KMS-11 (cell line): Measurements from ENCODE around the gene ZDHHC21.

ENCODE experiments used
- H2AFZ ChIP-seq: fragments of 200-600 bp; sonication (generic); 2 replicates; pipeline ENCODE4 v1.6.1; 2016; ENCODE audit warnings: antibody characterized with exemption, mixed run types, low read depth
- H3K27ac ChIP-seq: fragments of 200-600 bp; sonication (generic); 2 replicates; pipeline ENCODE4 v1.6.1; 2016; ENCODE audit warnings: mild to moderate bottlenecking, mixed run types
- H3K27me3 ChIP-seq: fragments of 200-600 bp; sonication (generic); 2 replicates; pipeline ENCODE4 v1.6.1; 2017; ENCODE audit warnings: mild to moderate bottlenecking, low read depth, mixed run types, moderate library complexity; ENCODE audit not compliant: insufficient read depth
- H3K36me3 ChIP-seq: fragments of 200-600 bp; sonication (generic); 2 replicates; pipeline ENCODE4 v1.6.1; 2017; ENCODE audit warnings: mild to moderate bottlenecking, mixed run types; ENCODE audit not compliant: insufficient read depth
- H3K4me1 ChIP-seq: fragments of 200-600 bp; sonication (generic); 2 replicates; pipeline ENCODE4 v1.6.1; 2016; ENCODE audit warnings: mild to moderate bottlenecking, low read depth, mixed run types; ENCODE audit not compliant: poor library complexity, severe bottlenecking
- H3K4me2 ChIP-seq: fragments of 200-600 bp; sonication (generic); 2 replicates; pipeline ENCODE4 v1.7.0; 2016; ENCODE audit warnings: mild to moderate bottlenecking, mixed run types
- H3K4me3 ChIP-seq: fragments of 200-600 bp; sonication (generic); IDR thresholded peaks from 2 replicates; pipeline ENCODE4 v1.6.1; 2017; ENCODE audit warnings: low read depth, low read length, mixed read lengths; ENCODE audit not compliant: insufficient read depth
- H3K79me2 ChIP-seq: fragments of 200-600 bp; sonication (generic); 2 replicates; pipeline ENCODE4 v1.6.1; 2016; ENCODE audit warnings: low read depth, mixed run types; ENCODE audit not compliant: insufficient read depth
- H3K9ac ChIP-seq: fragments of 200-600 bp; sonication (generic); 2 replicates; pipeline ENCODE4 v1.6.1; 2016; ENCODE audit warnings: mild to moderate bottlenecking, mixed run types
- H4K20me1 ChIP-seq: fragments of 200-600 bp; sonication (generic); 2 replicates; pipeline ENCODE4 v1.6.1; 2016; ENCODE audit warnings: mild to moderate bottlenecking, mixed run types; ENCODE audit not compliant: insufficient read depth
- TF ChIP-seq, protein P1 (sequence below): fragments of 200-600 bp; sonication (generic); conservative IDR thresholded peaks from 2 replicates; pipeline ENCODE4 v1.6.1; 2017; ENCODE audit warnings: low read depth, mild to moderate bottlenecking, antibody characterized with exemption, low read length, moderate library complexity, mixed read lengths

ZDHHC21 gene

DNA sequence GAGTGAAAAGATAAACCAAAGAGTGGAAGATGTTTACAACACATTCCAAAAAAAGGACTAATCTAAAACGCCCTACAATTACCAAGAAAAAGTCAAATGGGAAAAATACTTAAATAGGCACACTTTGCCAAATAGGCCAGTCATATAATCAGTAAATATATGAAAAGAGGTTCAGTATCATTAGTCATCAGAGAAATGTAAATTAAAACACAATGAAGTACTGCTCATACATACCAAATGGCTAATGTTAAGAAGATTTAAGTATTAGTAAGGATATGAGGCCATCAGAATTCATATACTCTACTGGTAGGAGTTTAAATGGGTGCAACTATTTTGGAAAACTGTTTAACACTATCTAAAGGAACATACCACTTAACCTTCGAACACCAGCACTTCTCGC is 47.6 kb downstream of the ZDHHC21 start:
- TF ChIP-seq, protein P1, sequence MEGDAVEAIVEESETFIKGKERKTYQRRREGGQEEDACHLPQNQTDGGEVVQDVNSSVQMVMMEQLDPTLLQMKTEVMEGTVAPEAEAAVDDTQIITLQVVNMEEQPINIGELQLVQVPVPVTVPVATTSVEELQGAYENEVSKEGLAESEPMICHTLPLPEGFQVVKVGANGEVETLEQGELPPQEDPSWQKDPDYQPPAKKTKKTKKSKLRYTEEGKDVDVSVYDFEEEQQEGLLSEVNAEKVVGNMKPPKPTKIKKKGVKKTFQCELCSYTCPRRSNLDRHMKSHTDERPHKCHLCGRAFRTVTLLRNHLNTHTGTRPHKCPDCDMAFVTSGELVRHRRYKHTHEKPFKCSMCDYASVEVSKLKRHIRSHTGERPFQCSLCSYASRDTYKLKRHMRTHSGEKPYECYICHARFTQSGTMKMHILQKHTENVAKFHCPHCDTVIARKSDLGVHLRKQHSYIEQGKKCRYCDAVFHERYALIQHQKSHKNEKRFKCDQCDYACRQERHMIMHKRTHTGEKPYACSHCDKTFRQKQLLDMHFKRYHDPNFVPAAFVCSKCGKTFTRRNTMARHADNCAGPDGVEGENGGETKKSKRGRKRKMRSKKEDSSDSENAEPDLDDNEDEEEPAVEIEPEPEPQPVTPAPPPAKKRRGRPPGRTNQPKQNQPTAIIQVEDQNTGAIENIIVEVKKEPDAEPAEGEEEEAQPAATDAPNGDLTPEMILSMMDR = no peak
- Histone ChIP-seq H3K4me1 (no peaks in the 10 kb centered on the region), H3K9ac (no peak overlapping the region), H3K4me3 (no peak overlapping the region), H3K79me2 (no peaks in the 10 kb centered on the region), H2AFZ (no peak overlapping the region), H3K27ac (no peak overlapping the region), H3K27me3 (no peaks in the 10 kb centered on the region), H3K4me2 (no peak overlapping the region), H4K20me1 (no peaks in the 10 kb centered on the region), H3K36me3 (no peaks in the 10 kb centered on the region)

DNA sequence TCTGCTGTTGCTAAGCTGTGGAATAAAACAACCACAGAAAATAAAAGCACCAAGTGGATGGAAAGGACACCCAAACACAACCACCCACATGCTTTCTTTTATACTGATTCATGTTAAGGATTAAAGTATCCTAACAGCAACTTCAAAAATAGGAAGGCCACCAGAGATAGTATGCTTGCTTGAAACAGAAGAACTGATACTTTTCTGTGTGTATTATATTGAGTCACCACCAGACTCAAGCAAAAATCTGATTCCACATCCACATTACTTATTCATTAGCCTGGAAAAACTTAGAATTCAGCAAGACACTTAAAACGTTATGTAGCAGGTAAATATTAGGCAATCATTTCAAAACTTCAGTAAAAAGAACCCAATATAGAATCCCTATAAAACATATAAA is 52.3 kb downstream of the ZDHHC21 start:
- H3K9ac ChIP-seq = no peak overlapping the region
- H3K4me2 ChIP-seq = no peak overlapping the region

DNA sequence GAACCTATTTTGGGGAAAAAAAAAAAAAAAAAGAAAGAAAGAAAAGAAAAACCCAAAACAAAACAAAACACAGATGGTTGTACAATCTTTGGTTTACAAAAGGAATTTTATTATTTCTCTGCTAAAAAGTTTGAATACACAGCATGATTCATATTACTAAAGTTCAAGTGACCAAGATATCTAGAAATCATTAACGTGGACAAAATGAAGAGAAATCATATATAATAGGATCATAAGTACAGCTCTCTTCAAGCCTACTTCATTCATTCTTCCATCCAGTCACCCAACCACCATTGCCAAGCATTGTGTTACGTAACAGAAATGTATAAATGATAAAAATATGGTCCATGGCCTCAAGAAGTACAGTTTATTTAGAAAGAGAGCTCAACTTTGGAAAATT is 52.9 kb downstream of the ZDHHC21 start:
- Histone ChIP-seq H3K4me2 (no peak overlapping the region), H3K9ac (no peak overlapping the region), H3K79me2 (no peaks in the 10 kb centered on the region), H4K20me1 (no peaks in the 10 kb centered on the region), H3K4me3 (no peak overlapping the region), H2AFZ (no peak overlapping the region), H3K27me3 (no peaks in the 10 kb centered on the region), H3K4me1 (peaks cover 7% of the 10 kb centered on the region), H3K36me3 (no peaks in the 10 kb centered on the region), H3K27ac (no peak overlapping the region)
- TF ChIP-seq, protein P1 = no peak

More for the DNA sequence above, 52.3 kb downstream of the ZDHHC21 start:
- Histone ChIP-seq H3K4me1 (peaks cover 7% of the 10 kb centered on the region), H3K27ac (no peak overlapping the region), H3K27me3 (no peaks in the 10 kb centered on the region), H3K36me3 (no peaks in the 10 kb centered on the region), H3K4me3 (no peak overlapping the region), H2AFZ (no peak overlapping the region), H4K20me1 (no peaks in the 10 kb centered on the region), H3K79me2 (no peaks in the 10 kb centered on the region)
- TF ChIP-seq, protein P1 = no peak

DNA sequence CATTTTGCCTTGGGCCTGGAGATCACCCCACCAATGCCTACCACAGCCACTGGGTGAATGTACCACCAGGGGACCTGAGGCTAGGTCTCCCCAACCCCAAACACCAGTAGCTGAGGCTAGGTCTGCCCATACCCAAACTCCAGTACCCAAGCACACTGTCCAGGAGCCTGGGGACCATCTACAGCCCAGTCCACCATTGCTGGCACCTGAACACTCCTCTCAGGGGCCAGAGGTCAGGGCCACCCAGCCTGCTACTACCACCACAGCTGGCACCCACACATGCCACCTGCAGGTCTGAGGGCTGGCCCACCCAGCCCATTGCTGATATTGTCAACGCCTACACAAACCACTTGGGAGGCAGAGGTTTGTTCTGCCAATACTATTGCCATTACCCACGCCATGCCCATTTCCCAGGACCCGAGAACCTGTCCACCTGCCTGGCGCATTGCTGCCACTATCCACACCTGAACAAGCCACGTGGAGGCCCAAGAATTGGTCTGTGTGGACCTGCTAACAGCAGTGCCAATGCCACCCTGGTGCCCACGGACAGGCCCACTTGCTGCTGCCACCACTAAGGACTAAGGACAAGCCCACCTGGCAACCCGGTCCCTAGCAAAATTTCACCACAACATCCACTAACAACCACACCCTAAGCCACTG is 59.2 kb downstream of the ZDHHC21 start:
- Histone ChIP-seq H3K9ac (no peak overlapping the region), H3K36me3 (no peaks in the 10 kb centered on the region), H3K27ac (no peak overlapping the region), H3K4me2 (no peak overlapping the region), H3K27me3 (no peaks in the 10 kb centered on the region), H3K79me2 (no peaks in the 10 kb centered on the region), H2AFZ (no peak overlapping the region), H4K20me1 (no peaks in the 10 kb centered on the region), H3K4me1 (peaks cover 7% of the 10 kb centered on the region), H3K4me3 (no peak overlapping the region)
- TF ChIP-seq, protein P1 = no peak
